ENCODE results near the gene AATK.

Gene AATK

GRCh38 chr17:81067391-81067811 lies 98.6 kb downstream of the AATK start:
- DNase-seq, result no peak
